ENCODE data around the gene UBTF.

The UBTF gene, protein sequence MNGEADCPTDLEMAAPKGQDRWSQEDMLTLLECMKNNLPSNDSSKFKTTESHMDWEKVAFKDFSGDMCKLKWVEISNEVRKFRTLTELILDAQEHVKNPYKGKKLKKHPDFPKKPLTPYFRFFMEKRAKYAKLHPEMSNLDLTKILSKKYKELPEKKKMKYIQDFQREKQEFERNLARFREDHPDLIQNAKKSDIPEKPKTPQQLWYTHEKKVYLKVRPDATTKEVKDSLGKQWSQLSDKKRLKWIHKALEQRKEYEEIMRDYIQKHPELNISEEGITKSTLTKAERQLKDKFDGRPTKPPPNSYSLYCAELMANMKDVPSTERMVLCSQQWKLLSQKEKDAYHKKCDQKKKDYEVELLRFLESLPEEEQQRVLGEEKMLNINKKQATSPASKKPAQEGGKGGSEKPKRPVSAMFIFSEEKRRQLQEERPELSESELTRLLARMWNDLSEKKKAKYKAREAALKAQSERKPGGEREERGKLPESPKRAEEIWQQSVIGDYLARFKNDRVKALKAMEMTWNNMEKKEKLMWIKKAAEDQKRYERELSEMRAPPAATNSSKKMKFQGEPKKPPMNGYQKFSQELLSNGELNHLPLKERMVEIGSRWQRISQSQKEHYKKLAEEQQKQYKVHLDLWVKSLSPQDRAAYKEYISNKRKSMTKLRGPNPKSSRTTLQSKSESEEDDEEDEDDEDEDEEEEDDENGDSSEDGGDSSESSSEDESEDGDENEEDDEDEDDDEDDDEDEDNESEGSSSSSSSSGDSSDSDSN

DNA sequence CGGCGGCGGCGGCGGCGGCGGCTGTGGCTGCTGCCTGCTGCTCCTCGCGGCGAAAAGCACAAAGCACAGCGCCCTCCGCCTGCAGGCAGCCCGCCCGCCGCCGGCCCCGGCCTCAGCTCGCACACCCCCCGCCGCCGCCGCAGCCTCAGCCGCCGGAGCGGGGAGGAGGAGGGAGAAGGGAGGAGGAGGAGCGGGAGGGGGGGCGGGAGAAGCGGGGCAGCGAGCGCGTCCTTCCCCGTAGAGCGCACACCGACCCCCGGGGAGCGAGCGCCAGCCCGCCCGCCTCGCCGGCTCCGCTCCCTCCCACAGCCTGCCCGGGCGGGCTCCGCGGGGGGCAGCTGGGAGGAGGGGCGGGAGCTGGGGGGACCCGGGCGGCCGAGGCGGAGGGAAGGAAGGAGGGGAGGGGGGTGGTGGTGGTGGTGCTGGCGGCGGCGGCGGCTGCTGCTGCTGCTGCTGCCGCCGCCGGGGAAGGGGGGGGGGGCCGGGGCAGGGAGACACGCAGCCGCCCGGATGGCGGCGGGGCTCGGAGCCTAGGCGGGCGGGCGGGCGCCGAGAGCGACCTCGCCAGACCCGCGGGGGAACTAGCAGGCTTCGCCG, at the start of gene UBTF:
Gene UBTF, minus strand, starts transcription at position 60 of the 597 bp plus-strand sequence. CDS start 1,446 bp downstream, outside the sequence.
- DNase-seq (ENCODE audit: low read depth), result peak; percentile 57

DNA sequence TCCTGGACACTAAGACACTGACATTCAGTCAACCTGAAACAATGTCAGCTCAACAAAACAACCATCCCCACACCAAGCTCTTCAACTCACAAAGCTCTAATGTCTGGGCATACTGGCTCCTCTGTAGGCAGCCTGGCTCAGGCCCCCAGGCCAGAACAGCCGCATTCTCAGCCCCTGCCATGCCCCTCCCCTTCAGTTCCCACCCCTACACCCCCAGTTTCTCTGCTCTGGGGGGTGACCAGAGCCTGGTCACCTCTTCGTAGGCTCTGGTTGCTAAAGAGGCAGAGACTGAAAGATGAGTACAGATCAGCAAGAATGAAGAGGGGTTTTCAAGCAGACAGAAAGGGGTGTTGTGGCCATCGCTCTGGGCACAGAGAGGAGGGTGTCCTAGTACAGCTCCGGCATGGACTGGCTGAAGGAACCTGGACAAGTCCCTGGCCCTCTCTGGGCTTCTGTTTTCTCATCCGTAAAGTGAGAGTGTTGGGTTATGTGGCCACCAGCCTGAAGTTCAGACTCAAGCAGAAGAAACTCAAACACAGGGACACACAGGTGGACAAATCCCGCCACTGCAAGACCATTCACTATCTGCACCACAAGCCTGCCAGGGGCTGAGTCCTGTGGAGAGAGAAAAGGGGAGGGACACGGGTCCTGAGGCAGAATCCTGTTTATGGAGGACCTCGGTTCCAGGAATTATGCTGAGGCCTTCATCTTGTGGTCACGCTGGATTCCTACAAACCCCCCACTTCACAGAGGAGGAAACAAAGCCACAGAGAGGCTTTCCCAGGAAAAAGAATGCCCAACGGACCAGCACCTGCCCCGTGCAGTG, 49.4 kb upstream of the UBTF start:
- DNase-seq (ENCODE audit: low read depth), result no peak

DNA sequence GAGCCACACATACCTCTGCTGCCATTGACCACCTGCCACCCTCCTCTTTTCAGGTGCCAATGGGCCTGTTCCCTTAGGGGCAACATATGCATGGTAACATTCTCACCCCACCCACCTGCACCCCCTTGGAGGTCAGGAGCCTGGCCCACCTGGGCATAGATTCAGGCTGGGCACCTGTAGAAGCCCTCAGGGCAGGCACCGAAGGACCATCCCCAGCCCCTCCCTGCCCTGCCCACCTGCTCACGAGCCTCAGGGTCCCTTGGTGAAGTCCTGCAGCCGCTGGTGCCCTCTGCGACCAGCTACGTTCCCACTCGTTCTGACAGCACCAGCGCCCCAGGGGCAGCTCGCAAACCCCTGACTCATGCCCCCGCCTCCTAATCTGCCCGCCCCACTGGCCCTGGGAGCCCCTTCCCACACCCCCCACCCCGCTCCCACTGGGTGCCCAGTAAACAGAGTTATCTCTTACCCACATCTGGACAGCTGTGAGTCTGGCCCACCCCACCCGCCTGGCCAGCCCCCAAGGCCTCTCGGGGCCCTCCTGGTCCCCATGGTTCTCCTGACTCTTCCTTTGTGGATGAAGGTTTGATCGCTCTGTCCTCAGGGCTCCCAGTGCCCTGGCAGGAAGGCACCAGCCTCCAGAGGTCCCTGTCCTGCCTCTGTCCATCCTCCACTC, 48.5 kb upstream of the UBTF start, which contains the start of gene SLC4A1:
Gene SLC4A1, minus strand, starts transcription at position 318 of the 673 bp plus-strand sequence. CDS start 5,269 bp downstream, outside the sequence.
- DNase-seq (ENCODE audit: low read depth), result no peak

DNA sequence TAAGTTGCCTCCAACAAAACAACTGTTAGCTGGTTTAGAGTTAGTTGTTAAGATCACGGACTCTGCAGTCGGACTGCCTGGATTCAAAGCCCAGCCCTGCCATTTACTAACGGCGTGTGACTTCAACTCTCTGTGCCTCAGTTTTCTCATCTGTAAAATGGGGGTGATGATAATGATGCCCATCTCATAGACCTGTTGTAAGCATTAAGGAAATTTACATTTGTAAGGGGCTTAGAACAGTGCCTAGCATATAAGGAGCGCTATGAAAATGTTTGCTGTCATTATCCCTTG, 47.6 kb upstream of the UBTF start:
- DNase-seq (ENCODE audit: low read depth), result no peak

DNA sequence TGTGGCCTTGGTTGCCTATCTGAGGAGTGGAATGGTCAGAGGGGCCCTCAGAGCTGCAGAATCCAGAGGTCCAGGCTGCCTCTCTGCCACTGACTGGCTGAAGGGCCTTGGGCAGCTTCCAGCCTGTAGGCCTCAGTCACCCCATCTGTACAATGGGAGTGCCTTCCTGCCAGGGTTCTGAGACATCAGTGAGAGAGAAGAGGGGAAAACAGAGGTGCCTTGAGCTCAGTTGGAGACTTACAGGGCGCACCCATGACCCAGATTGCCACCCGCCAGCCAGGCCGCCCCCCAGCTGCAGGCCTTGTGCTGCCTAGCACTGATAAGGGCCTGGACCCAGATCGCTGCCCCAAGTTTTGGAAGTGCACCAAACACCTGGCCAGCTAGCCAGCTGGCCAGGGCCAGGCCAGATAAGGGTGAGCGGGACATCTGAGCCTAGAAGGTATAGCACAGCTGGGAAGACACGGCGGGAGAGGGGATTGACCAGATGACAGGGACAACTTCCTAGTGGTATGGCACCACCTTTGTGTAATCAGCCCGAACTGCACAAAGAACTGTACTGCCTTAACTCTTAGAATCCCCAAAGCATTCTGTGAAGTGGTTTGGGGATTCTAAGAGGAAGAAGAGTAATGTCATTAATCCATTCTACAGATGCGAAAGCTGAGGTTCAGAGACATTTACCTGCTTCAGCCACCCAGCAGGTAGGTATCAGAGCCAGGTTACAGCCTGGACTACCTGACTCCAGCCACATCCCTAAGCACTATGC, 47.1 kb upstream of the UBTF start:
- DNase-seq (ENCODE audit: low read depth), result no peak

DNA sequence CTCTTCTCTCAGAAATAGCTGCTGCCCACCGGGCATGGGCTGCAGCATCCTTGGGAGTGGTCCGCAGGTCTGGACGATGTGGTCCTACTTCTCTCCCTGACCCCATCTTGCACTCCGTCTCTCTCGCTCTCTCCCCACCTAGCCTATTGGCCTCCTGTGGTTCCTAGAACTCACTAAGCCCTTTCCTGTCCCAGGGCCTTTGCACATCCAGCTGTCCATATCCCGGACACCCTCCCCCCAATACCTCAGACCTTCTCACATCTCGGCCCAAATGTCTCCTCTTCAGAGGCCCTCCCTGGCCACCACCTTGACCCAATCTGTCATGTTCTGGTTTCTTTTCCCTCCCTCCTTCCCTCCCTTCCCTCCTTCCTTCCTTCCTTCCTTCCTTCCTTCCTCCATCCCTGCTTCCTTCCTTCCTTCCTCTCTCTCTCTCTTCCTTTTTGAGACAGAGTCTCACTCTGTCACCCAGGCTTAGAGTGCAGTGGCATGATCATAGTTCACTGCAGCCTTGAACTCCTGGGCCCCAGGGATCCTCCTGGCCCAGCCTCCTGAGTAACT, 43.9 kb upstream of the UBTF start:
- no peak for DNase-seq (ENCODE audit: low read depth)

DNA sequence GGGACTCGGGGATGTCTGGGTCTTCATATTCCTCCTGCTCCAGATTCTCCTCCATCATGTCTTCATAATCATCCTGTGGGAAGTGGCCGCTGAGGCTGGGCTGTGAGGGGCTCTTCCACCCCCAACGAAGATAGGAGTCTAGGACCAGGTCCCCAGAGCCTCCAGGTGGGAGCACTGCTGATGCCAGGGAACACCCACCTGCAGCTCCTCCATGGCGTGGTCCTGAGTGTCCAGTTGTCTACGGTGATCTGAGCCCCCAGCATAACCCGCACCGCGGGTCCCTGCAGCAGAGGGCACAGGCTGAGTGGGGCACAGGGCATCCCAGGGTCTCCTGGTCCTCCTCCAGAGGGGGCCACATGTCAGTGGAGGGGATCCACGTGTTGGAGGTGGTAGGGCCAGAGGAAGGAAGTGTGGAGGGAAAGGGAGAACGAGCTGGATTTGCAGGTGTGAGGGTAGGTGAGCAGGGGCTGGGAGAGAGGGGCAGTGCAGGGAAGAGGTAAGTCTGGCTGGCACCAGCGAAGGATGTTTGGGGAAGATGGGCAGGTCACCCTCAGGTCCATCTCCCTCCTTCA, 43.3 kb upstream of the UBTF start:
- no peak for DNase-seq (ENCODE audit: low read depth)

DNA sequence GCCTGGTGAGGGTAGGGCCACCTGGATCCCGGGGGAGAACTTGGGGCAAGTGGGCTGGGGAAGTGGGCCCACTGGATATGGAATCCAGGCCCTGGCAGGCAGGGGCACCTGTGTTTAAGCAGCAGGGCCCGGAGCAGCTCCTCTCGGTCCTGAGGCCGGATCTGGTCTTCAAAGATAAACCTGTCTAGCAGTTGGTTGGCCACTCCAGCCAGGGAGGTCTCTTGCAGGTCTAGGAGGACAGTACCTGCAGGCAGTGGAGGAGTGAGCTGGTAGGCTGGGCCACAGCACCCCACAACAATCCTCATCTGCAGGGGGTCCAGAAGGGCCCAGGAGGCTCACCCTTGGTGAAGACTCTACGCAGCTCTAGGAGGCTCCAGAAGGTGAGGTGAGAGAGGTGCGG, 40.8 kb upstream of the UBTF start:
- no peak for DNase-seq (ENCODE audit: low read depth)

DNA sequence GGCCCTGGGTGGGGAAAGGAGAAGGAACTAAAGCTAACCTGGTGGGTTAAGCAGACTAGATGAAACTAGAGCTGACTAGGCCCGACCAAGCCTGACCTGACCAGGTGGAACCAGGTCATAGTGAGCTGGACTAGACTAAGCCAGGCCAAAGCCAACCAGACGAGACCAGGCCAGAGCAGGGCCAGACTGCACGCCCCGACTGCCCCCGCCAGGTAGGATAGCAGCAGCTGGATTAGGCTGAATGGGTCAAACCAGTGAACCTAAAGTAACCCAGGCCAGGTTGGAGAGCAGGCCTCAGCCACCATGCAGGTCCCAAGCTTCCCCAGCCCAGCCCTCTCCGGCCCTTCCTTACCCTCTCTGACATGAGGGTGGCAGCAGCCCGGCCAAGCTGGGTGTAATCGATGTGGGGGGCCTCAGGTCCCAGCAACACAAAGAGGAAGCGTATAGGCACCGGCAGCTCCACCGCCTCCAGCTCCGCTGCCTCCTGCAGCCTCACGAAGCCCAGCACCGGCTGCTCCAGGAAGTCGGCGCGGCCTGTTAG, 39.4 kb upstream of the UBTF start:
- DNase-seq (ENCODE audit: low read depth), result no peak

DNA sequence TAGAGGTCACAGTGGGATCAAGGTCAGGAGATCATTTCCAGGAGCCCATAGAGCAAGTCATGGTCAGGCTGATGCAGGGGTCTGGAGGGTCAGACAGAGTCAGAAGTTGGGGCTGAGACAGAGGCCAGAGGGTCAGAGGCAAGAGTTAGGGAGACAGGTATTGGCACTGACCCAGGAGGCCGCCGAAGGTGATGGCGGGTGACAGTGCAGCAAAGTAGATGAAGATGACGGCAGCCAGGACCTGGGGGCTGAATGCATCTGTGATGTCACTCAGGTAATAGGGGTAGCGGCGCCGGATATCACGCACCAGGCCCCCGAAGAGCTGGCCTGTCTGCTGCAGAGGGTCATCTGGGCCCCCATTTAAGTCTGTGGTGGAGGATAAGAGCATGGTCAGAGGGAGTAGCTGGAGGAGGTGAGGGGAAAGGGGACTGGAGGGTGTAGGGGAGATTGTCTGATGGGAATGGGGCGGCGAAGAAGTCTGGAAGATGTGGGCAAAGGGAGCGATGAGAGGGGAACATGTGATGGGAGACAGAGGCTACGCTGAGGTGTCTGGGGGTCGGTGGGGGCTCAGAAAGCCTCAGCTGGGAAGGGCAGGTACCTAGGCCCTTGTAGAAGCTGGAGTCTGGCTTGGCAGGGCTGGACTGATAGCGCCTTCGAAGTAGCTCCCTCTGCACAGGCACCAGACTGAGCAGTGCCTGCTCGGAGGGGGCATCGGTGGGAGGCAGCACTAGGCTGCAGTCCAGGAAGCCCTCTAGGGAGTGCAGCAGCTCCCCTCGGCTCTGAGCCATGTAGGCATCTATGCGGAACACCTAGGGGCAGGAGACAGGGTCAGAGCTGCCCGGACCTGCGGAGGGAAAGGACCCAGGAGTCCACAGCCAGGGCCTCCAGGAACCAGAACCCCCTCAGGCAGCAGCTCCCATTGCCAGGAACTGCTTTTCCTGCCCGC, 38.6 kb upstream of the UBTF start:
- DNase-seq (ENCODE audit: low read depth), result no peak

DNA sequence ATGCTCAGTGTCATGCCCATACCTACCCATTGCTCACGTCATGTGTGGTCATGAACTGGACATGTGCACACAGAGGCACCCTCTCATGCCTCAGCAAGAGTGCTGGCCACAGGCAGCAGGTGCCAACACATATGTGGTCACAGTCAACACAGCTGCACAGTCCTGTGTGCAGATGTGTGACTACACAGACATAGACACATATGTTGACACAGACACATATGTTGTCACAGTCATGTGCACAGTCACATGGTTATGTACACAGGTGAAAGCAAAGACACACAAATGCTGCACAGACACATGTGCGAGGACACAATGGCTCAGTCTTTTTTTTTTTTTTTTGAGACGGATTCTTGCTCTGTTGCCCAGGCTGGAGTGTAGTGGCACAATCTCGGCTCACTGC, 37.2 kb upstream of the UBTF start:
- no peak for DNase-seq (ENCODE audit: low read depth)

DNA sequence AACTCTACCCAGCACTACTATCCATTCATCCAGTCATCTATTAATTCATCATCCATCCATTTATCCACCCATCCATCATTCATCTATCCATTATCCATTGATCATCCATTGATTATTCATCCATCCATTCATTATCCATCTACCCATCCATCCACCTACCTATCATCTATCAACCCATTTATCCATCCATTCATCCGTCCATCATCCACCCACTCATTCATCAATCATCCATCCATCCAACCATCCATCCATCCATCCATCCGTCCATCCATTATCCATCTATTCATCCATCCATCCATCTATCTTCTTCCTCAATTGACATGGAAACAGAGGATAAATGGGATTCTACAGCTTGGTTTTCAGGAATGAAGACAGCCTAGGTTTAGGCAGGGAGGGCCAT, 36.4 kb upstream of the UBTF start:
- no peak for DNase-seq (ENCODE audit: low read depth)

DNA sequence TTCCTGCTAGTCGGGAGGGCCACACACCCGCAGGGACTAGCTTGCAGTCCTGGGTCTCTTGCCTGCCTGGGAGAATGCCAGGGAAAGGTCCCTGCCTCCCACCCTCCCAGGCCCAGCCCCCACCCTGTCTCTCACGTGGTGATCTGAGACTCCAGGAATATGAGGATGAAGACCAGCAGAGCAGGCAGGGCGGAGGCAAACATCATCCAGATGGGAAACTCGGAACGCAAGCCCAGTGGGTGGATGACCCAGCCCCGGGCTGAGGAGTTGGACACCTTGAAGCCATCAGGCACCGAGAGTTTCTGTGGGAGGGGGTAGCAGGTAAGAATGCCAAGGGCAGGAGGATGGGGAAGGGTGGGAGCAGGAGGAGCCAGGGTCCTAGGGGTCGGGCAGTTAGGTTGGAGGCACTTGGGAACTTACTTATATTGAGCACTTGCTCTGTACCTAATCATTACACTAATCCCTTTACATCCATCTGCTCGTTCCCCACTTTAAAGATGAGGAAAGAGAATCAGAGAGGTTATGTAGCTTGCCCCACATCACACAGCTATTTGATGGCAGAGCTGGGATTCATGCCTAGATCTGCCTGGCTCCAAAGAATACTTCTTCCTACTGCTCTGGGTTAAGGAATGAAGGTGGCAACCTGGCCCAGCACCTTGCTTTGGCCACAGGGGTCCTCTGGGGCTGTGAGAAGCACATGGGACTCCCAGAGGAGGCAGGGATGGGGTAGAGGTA, 35.1 kb upstream of the UBTF start:
- no peak for DNase-seq (ENCODE audit: low read depth)

DNA sequence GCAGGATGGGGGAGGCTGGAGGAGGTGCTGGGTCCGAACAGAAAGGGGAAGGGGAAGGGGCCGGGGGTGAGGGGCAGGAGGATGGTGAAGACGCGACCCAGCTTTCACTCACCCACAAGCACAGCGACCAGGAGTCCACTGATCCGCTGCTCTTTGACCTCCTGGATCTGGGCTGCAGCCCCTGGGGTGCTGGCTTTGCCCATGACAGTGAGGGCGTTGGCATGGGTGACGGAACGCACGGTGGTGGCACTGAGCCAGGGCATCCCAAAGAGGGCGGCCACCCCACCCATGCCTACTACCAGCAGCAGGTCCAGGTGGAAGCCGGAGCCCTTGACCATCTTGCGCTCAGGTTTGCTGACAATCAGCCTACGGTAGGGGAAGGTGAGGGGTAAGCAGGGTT, 33.5 kb upstream of the UBTF start:
- DNase-seq (ENCODE audit: low read depth), result no peak

DNA sequence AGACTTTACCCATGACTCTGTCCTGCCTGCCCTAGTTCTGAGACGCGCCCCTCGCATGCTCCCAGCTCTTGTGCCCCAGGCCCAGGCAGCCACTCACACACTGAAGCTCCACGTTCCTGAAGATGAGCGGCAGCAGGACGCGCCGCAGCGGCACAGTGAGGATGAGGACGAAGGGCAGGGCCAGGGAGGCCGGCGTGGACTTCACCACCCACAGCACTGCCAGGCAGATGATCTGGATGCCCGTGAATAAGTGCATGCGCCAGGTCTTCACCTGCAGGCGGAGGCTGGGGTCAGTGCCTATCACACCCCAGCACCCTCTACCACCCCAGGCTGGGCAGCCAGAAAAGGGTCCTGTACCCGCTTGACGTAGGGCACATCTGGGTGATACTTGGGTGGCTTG, 31.6 kb upstream of the UBTF start:
- no peak for DNase-seq (ENCODE audit: low read depth)

DNA sequence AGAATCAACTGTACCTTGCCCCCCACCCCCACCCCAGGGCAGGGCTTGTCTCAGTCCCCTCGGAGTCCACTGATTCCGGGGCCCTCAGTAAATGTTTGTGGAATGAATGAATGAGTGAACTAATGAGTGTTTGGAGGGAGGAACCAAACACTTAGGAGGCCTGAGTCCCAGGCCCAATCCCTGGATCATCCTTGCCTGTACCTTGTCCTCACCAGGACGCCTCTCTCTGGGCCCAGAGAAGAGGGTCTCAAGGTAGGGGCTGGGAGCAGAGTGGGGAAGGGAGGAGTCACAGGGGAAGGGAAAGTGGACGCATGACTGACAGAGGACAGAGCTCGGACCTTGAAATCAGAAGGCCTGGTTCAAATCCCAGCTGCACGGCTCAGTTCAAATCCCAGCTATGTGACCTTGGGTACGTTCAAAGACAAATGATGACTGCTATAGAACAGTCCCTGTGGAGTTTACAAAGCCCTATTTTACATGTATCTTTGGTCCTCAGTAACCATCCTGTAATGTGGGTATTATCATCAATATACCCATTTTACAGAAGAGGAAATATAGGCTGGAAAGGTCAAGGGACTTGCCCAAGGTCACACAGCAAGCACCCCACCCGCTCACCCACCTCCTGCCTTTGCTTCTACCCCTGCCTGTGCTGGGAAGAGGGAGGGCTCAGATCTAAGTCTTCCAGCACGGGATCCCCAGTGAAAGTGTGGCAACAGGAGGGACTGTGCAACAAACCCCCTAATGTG, 30.2 kb upstream of the UBTF start:
- DNase-seq (ENCODE audit: low read depth), result no peak

All from activated T-cell treated with anti-CD3 and anti-CD28 coated beads for 24 hours (primary cell).